GM12872 (cell line): ENCODE measurements around the gene SFT2D3.

ENCODE experiments used
- CTCF ChIP-seq: IDR thresholded peaks from 3 replicates; pipeline ENCODE4 v1.5.1; 2011; ENCODE audit warnings: low read depth, mild to moderate bottlenecking, low read length, moderate library complexity; ENCODE audit not compliant: insufficient read depth

SFT2D3 gene

GRCh38 chr2:127655209-127656073 lies 45.9 kb upstream of the SFT2D3 start:
- TF ChIP-seq CTCF, result no peak

DNA sequence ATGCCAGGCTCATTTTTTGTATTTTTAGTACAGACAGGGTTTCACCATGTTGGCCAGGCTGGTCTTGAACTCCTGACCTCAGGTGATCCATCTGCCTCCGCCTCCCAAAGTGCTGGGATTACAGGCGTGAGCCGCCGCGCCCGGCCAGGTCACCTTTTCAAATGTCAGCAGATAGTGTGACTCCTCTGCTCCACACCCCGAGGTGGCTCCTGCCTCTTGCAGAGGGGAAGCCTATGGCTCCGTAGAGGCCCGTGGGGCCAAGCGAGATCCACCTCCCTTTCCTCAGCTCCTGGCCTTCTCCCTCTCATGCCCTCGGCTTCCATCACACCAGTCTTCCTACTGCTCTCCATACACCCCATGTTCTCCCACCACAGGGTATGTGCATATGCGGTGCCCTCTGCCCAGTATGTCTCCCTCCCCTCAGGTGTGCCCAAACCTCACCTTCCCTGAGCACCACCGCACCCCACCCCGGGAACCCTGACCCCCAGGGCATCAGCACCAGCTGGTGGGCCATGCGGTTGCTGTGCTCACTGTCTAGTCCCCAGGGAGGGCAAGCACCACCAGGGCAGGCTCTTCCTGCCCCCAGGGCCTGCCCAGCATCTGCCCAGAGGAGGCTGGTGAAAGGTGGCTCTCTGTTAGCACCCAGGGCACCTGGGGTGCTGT lies 44.6 kb upstream of the SFT2D3 start:
- no peak for TF ChIP-seq CTCF

DNA sequence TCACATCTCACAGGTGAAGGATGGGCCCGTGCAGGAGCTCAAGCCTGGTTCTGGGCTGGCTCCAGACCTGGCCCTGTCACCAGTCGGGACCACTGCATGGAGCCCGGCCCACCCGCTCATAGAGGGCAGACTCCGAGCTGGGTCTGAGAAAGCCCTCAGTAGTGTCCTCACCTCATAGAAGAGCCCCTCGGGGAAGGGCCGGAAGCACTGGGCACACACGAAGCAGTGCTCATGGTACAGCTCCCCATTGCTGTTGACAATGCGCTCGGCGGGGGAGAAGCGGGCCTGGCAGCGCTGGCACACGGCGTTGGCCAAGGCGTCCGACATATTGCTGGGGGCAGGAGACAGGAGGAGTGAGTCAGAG lies 44.1 kb upstream of the SFT2D3 start:
- TF ChIP-seq CTCF, result no peak

GRCh38 chr2:127658146-127658545 lies 43.2 kb upstream of the SFT2D3 start:
- TF ChIP-seq CTCF, result no peak

DNA sequence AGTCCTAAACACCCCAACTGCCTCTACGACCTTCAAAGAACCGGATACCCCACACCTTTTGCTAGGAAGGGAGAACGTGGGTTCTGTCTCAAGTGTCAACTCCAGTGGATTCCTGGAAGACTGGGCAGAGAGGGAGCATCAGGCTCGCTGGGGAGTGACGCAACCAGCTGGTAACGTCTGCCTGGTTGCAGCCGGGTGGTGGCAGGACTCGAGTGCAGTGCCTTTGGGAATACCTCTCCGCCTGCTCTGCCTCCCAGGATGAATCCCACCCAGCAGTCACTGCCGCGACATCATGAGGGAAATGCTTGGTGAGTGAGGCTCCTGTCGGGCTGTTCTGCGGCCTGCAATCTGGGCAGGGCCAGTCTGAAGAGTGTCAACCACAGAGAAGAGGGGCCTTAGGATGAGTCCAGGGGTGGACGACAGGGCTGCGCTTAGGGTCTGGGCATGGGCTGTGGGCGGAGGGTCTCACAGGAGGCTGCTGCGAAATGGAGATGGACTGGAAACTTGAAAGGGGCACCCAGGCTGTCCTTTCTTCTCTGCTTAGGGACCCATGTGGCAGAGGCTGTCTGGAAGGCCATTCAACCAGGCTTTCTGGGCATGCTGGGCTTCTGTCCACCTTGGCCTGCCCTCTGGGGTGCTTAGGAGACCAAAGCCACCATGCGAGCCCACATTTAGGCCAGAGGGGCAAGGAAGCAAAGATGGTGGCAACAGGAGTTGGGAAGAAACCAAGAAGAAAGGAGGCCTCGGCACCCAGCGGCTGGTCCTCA lies 42.5 kb upstream of the SFT2D3 start:
- TF ChIP-seq CTCF, result no peak

DNA sequence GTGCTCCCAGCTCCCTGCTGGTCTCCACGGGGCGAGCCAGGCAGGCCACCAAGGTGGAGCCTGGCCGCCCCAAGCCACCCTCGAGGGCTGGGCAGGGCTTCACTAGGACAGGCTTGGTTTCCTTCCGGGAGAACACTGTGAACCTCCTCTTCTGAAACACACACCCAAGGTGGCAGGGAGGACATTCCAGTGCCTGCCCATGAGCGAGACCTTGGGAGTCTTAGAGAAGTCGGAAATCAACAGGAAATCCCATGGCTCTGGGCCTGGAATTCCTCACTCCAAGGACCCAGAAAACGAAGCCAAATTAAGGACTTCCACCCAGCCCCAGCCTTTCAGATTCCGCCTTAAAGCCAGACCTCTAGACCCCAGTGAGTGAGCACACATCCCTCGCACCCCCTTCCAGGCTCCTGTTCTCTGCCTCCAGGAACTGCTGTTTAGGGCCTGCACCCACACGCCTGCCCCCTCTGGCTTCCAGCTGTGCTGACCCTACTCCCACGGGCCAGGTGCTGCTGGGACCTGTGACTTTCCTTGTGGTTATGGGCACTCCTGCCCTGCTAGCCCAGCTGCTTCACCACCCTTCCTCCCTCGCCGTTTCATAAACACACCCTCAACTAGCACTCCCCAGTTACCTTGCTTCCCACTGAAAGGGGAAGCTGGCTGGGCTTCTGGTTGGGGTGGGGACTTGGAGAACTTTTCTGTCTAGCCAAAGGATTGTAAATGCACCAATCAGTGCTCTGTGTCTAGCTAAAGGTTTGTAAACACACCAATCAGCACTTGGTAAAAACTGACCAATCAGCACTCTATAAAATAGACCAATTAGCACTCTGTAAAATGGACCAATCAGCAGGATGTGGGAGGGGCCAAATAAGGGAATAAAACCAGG lies 41.6 kb upstream of the SFT2D3 start:
- no peak for TF ChIP-seq CTCF
